HEK293T (cell line): ENCODE measurements around the gene RAB11FIP4.

Experiments used
- CTCF ChIA-PET: fragments of 350-600 bp; formaldehyde crosslinking; extraction: SDS; loops from one replicate; lab custom pipeline; 2021; ENCODE audit warnings: antibody characterized with exemption, inconsistent platforms; lab: Yijun Ruan, JAX
- POLR2A ChIA-PET: fragments of 350-600 bp; formaldehyde crosslinking; extraction: SDS; loops from one replicate; lab custom pipeline; 2020; ENCODE audit warnings: antibody characterized with exemption, inconsistent platforms; lab: Yijun Ruan, JAX
- DNase-seq: peaks from one replicate; pipeline ENCODE4 v3.0.0; 2012; ENCODE audit warnings: mixed read lengths; ENCODE audit errors: extremely low spot score
- ARNT ChIP-seq: fragments of 450-650 bp; IDR thresholded peaks from 2 replicates; pipeline ENCODE4 v1.6.1; 2017; ENCODE audit warnings: mild to moderate bottlenecking
- BHLHE40 ChIP-seq: fragments of 450-650 bp; IDR thresholded peaks from 2 replicates; pipeline ENCODE4 v1.6.1; 2016; ENCODE audit warnings: mild to moderate bottlenecking, moderate library complexity, borderline replicate concordance
- CTBP1 ChIP-seq: fragments of 450-650 bp; IDR thresholded peaks from 2 replicates; pipeline ENCODE4 v1.6.1; 2016; ENCODE audit warnings: borderline replicate concordance
- ELF4 ChIP-seq: fragments of 450-650 bp; IDR thresholded peaks from 2 replicates; pipeline ENCODE4 v1.6.1; 2017; ENCODE audit warnings: antibody characterized with exemption
- FOXA1 ChIP-seq: fragments of 450-650 bp; IDR thresholded peaks from 2 replicates; pipeline ENCODE4 v1.6.1; 2016; ENCODE audit warnings: mild to moderate bottlenecking
- FOXK2 ChIP-seq: fragments of 450-650 bp; IDR thresholded peaks from 2 replicates; pipeline ENCODE4 v1.6.1; 2016; ENCODE audit warnings: mild to moderate bottlenecking
- FOXM1 ChIP-seq: fragments of 450-650 bp; IDR thresholded peaks from 2 replicates; pipeline ENCODE4 v1.6.1; 2017; ENCODE audit warnings: mild to moderate bottlenecking, borderline replicate concordance
- HDGF ChIP-seq: fragments of 450-650 bp; IDR thresholded peaks from 2 replicates; pipeline ENCODE4 v1.6.1; 2017; ENCODE audit warnings: antibody characterized with exemption, borderline replicate concordance
- L3MBTL2 ChIP-seq: fragments of 450-650 bp; conservative IDR thresholded peaks from 2 replicates; pipeline ENCODE4 v1.6.1; 2016; ENCODE audit warnings: mild to moderate bottlenecking
- LEF1 ChIP-seq: fragments of 450-650 bp; IDR thresholded peaks from 2 replicates; pipeline ENCODE4 v1.6.1; 2017; ENCODE audit warnings: mild to moderate bottlenecking, borderline replicate concordance
- NFRKB ChIP-seq: fragments of 450-650 bp; IDR thresholded peaks from 2 replicates; pipeline ENCODE4 v1.6.1; 2016; ENCODE audit warnings: mild to moderate bottlenecking, moderate library complexity
- SP1 ChIP-seq: fragments of 450-650 bp; IDR thresholded peaks from 2 replicates; pipeline ENCODE4 v1.6.1; 2017
- SUZ12 ChIP-seq: fragments of 450-650 bp; IDR thresholded peaks from 2 replicates; pipeline ENCODE4 v1.6.1; 2016; ENCODE audit warnings: mild to moderate bottlenecking
- TARDBP ChIP-seq: fragments of 450-650 bp; IDR thresholded peaks from 2 replicates; pipeline ENCODE4 v1.6.1; 2016
- ZNF384 ChIP-seq: fragments of 450-650 bp; IDR thresholded peaks from 2 replicates; pipeline ENCODE4 v1.6.1; 2016
- TF ChIP-seq, protein P1 (sequence below): fragments of 450-650 bp; IDR thresholded peaks from 2 replicates; pipeline ENCODE4 v1.6.1; 2016

RAB11FIP4 gene

DNA sequence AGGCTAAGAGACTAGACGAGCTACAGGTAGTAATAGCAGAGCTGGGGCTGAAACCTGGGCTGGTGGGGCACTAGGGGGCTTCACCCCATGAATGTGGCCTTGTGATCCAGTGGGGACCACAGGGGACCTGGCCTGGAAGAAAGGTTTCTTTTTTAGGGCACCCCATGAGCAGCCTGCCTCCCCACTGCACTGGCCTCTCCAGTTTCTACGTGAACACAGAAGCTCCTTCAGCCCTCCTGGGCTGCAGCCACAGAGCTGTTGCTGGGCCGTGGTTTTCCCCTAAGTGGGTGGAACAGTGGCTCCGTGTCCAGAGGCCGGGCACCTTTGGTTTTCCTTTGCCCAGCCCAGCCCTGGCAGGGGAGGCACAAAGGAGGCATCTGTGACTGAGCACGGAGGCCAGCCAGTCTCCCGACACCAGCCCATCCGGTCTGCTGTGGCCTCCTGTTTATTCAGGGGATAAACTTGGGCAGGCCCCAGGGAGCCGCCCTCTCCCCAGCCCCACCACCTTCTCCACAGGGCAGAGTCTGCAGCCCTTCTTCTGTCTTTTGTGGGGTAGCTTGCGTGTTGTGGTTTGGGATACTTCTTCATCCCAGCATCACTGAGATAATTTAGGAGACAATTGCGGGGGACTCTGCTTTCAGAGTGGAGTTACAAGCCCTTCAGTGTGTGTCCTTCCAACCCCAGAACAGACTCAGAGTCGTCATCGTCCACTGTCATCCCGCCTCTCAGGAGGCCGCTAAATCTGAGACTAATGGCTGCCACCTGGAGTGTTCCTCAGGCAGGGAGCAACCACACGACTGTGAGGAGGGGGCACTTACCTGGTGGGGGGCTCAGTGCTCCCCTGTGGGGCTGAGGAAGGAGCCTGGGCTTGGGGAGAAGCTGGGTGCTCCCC is 85.3 kb downstream of the RAB11FIP4 start:
- no peak for DNase-seq
- ChIA-PET CTCF (no interaction called here), POLR2A (no interaction called here)

DNA sequence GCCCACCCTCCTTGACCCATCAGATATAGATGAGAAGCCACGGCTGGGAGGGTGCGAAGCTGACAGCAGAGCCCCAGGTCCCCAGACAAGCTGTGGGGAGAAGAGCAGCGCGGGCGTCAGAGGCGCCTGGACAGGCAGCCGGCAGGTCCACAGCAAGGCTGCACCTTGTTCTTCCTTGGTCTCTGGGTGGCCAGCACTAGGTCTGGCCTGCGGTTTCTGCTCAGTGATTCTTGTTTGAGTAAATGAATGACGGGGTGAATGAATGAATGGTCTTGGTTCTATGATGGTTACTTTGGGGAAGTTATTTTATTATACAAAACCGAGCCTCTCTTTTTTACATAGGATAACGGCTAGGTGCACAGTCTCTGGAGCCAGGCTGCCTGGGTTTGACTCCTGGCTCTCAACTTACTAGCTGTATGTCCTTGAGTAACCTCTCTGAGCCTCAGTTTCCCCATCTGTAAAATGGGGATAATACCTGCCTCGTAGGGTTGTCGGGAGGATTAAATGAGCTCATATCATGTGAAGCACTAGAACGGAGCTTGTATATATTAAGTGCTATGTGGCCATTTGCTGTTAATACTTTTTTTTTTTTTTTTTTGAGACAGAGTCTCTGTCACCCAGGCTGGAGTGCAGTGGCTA is 86.1 kb downstream of the RAB11FIP4 start:
- ChIA-PET CTCF (no interaction called here), POLR2A (no interaction called here)
- DNase-seq = no peak
- TF ChIP-seq ZNF384 = no peak
- TF ChIP-seq NFRKB = no peak
- TF ChIP-seq FOXK2 = no peak
- TF ChIP-seq FOXM1 = no peak
- no peak for TF ChIP-seq HDGF
- TF ChIP-seq BHLHE40 = no peak
- no peak for TF ChIP-seq CTBP1
- TF ChIP-seq ARNT = no peak
- no peak for TF ChIP-seq LEF1
- no peak for TF ChIP-seq SP1
- TF ChIP-seq SUZ12 = no peak
- no peak for TF ChIP-seq TARDBP
- TF ChIP-seq FOXA1 = no peak
- TF ChIP-seq L3MBTL2 = no peak
- TF ChIP-seq ELF4 = no peak
- TF ChIP-seq, protein P1, sequence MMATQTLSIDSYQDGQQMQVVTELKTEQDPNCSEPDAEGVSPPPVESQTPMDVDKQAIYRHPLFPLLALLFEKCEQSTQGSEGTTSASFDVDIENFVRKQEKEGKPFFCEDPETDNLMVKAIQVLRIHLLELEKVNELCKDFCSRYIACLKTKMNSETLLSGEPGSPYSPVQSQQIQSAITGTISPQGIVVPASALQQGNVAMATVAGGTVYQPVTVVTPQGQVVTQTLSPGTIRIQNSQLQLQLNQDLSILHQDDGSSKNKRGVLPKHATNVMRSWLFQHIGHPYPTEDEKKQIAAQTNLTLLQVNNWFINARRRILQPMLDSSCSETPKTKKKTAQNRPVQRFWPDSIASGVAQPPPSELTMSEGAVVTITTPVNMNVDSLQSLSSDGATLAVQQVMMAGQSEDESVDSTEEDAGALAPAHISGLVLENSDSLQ = no peak

More for the DNA sequence above, 85.3 kb downstream of the RAB11FIP4 start:
- TF ChIP-seq NFRKB = no peak

DNA sequence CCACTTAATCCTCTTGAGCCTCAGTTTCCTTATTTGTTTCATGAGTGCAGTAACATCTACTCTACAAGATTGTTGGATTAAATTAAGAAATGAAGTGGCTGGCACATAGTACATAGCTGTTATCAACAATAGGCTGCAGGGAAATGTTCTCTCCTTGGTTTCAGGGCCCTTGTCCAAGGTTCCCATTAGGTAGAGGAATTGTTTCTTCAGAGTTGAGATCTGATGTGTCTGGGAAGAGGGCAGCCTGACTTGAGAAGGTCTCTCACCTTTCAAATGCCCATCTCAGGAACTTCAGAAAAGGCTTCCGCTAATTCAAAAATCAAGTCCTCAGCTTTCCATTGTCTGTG is 87.6 kb downstream of the RAB11FIP4 start:
- TF ChIP-seq ELF4 = no peak
- no peak for TF ChIP-seq HDGF
- TF ChIP-seq, protein P1 = no peak
- TF ChIP-seq TARDBP = no peak
- no peak for TF ChIP-seq ZNF384
- TF ChIP-seq SUZ12 = no peak
- TF ChIP-seq LEF1 = no peak
- TF ChIP-seq NFRKB = no peak
- TF ChIP-seq FOXK2 = no peak
- TF ChIP-seq CTBP1 = no peak
- TF ChIP-seq FOXM1 = no peak
- TF ChIP-seq BHLHE40 = no peak
- DNase-seq = no peak
- ChIA-PET CTCF (interaction anchor here (0.6 kb wide), 1 partner anchor 50 kb away, joined by 4 read pairs; no protein-coding TSS in a partner anchor), POLR2A (no interaction called here)

DNA sequence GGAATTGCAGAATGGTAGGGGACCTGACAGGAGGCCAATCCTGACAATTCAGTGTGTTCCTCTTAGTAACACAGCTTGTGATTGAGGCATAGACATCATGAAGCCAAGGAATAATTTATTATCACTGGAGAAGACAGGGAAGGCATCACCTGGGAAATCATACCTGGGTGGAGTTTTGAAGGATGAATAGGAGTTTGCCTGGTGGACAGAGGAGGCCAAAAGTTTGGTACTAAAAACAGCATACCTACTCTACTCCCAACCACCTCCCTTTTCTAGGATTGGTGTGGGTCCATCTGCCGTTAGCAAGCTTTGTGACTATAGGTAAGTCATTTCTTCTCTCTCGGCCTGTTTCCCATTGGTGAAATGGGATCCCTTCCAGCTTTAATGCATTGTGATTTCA is 88.0 kb downstream of the RAB11FIP4 start:
- POLR2A ChIA-PET = no interaction called here
- DNase-seq = no peak
- TF ChIP-seq FOXA1 = no peak
- TF ChIP-seq ELF4 = no peak
- TF ChIP-seq TARDBP = no peak
- TF ChIP-seq SP1 = no peak
- TF ChIP-seq LEF1 = no peak
- no peak for TF ChIP-seq BHLHE40
- no peak for TF ChIP-seq ZNF384
- CTCF ChIA-PET = interaction anchor here (0.6 kb wide), 1 partner anchor 49 kb away, joined by 4 read pairs; no protein-coding TSS in a partner anchor

DNA sequence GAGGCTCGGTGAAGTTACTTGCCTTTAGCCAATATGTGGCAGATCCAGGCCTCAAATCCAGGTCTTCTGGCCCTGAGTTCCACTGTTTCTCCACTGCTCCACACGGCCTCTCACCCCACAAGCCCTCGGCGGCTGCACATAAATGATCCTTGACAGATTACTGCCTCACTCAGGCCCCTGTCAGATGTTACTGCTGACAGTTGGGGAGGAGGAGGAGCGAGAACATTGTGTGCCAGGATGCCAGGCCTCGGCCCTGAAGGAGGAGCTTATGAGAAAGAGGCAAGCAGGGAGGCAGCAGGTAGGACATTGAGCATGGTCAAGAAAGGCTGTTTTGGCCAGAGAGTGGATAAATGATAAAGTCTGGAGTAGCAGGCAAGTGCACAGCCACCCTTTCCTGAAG is 88.6 kb downstream of the RAB11FIP4 start:
- POLR2A ChIA-PET = no interaction called here
- no peak for TF ChIP-seq L3MBTL2
- TF ChIP-seq ARNT = no peak
- TF ChIP-seq CTBP1 = no peak
- no peak for TF ChIP-seq FOXM1
- no peak for TF ChIP-seq FOXA1
- no peak for TF ChIP-seq FOXK2
- TF ChIP-seq LEF1 = no peak
- TF ChIP-seq SUZ12 = no peak
- CTCF ChIA-PET = no interaction called here
- DNase-seq = no peak

DNA sequence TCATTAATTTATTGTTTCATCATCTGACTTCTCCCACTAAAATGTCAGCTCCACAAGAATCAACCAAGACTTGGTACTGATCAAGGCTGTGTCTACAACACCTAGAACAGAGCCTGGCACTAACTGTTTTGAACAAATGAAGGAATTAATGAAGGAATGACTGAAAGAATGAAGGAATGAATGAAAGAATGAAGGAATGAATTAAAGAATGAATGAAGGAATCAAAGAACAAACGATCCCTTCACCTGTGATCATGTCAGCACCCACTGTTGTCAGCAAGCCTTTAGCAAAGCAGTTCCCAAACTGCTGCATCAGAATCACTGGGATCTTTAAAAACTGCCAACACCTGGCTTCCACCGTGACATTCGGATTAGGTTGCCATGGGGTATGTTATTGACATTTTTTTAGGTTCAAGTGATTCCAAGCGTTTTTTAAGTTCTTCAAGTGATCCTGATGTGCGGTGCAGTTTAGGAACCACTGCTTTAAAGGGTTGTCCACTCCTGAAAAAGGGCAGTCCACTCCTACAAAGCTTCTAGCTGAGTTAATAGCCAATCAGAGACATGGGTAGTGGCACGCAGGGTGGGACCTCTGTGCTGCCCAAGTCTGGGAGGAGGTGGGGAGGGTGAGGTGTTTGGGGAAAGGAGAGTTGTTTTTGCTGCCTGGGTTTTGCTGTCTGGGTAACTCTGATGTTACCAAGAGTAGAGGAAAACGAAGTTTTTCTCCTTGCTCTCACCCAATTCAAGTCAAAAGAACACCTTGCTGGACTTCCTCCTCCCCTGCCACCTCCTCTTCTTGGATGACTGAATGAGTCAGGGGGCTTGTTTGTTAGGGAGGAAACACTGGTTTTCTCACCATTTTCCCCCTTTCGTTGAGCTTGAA is 89.7 kb downstream of the RAB11FIP4 start:
- DNase-seq = no peak
- TF ChIP-seq SUZ12 (no peak), NFRKB (no peak), ELF4 (no peak)
- POLR2A ChIA-PET = no interaction called here
- CTCF ChIA-PET = no interaction called here
